Measurements from ENCODE around the gene FCHSD1.

The FCHSD1 gene

DNA sequence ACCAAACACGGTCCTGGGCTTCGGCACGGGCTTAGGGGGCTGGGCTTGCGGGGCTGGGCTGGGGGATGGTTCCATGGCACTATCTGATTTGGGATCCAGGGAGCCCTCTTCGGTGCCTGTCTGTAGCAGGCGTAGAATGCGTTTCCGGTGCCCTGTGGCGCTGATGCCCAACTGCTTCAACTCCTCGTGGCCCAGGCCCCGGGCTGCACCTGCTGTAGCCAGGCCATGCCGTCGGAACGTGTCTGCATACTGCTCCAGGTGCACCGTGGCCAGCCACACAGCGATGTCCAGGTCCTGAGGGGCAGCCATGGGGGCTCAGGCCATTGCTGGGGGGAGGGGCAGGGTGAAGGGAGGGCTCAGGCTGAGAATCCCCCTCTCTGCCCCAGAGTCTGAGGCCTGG lies 29.0 kb upstream of the FCHSD1 start:
- peaks cover 13% of the 10 kb centered on the region for H3K4me1 Mint-ChIP-seq

GRCh38 chr5:141677415-141677814 lies 26.2 kb upstream of the FCHSD1 start:
- H3K9me3 Mint-ChIP-seq: no peaks in the 10 kb centered on the region
- TF ChIP-seq CTCF (IDR thresholded peaks at IDR 0.05; ENCODE audit: unreplicated experiment in 3 of 3): peak in 2 of 3 experiments; percentile 25 to 27
- no peak overlapping the region for H3K4me3 Mint-ChIP-seq
- H3K27ac Mint-ChIP-seq: no peak overlapping the region
- H3K36me3 Mint-ChIP-seq (ENCODE audit: low read depth): peaks cover 13% of the 10 kb centered on the region
- H3K4me1 Mint-ChIP-seq: peaks cover 6% of the 10 kb centered on the region
- H3K27me3 Mint-ChIP-seq (ENCODE audit: low read depth): peaks cover 11% of the 10 kb centered on the region

More for the DNA sequence above, 29.0 kb upstream of the FCHSD1 start:
- Mint-ChIP-seq H3K36me3 (ENCODE audit: low read depth) (peaks cover 13% of the 10 kb centered on the region), H3K9me3 (no peaks in the 10 kb centered on the region), H3K27ac (no peak overlapping the region), H3K27me3 (ENCODE audit: low read depth) (peaks cover 28% of the 10 kb centered on the region), H3K4me3 (peak overlapping the region in 2 of 3 experiments; percentile 74 to 77)
- no peak for TF ChIP-seq CTCF (IDR thresholded peaks at IDR 0.05; ENCODE audit: unreplicated experiment in 3 of 3)

GRCh38 chr5:141675672-141676071 lies 24.5 kb upstream of the FCHSD1 start:
- H3K4me3 Mint-ChIP-seq: no peak overlapping the region
- no peaks in the 10 kb centered on the region for H3K4me1 Mint-ChIP-seq
- H3K27ac Mint-ChIP-seq: no peak overlapping the region
- peaks cover 7% of the 10 kb centered on the region for H3K27me3 Mint-ChIP-seq (ENCODE audit: low read depth)
- H3K36me3 Mint-ChIP-seq (ENCODE audit: low read depth): peaks cover 13% of the 10 kb centered on the region
- TF ChIP-seq CTCF (IDR thresholded peaks at IDR 0.05; ENCODE audit: unreplicated experiment in 3 of 3): no peak
- no peaks in the 10 kb centered on the region for H3K9me3 Mint-ChIP-seq

DNA sequence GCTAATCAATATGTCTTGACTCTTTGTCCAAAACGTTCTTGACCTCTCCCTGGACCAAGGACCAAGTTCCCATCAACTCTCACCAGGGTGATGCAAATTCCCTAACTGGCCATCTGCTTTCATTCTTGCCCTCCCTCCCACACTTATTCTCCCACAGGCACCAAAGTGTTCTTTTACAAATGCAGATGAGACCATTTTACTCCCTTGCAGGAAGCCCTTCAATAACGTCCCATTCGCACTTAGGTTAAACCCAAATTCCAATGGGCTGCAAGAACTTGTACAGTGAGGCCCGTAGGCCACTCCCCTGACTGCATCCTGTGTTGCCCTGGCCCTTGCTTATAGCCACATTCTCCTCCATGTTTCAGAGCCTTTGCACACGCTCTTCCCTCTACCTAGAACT lies 23.5 kb upstream of the FCHSD1 start:
- Mint-ChIP-seq H3K27ac (no peak overlapping the region), H3K9me3 (no peaks in the 10 kb centered on the region), H3K4me3 (no peak overlapping the region), H3K4me1 (no peaks in the 10 kb centered on the region), H3K27me3 (ENCODE audit: low read depth) (peaks cover 4% of the 10 kb centered on the region), H3K36me3 (ENCODE audit: low read depth) (peaks cover 13% of the 10 kb centered on the region)
- no peak for TF ChIP-seq CTCF (IDR thresholded peaks at IDR 0.05; ENCODE audit: unreplicated experiment in 3 of 3)

DNA sequence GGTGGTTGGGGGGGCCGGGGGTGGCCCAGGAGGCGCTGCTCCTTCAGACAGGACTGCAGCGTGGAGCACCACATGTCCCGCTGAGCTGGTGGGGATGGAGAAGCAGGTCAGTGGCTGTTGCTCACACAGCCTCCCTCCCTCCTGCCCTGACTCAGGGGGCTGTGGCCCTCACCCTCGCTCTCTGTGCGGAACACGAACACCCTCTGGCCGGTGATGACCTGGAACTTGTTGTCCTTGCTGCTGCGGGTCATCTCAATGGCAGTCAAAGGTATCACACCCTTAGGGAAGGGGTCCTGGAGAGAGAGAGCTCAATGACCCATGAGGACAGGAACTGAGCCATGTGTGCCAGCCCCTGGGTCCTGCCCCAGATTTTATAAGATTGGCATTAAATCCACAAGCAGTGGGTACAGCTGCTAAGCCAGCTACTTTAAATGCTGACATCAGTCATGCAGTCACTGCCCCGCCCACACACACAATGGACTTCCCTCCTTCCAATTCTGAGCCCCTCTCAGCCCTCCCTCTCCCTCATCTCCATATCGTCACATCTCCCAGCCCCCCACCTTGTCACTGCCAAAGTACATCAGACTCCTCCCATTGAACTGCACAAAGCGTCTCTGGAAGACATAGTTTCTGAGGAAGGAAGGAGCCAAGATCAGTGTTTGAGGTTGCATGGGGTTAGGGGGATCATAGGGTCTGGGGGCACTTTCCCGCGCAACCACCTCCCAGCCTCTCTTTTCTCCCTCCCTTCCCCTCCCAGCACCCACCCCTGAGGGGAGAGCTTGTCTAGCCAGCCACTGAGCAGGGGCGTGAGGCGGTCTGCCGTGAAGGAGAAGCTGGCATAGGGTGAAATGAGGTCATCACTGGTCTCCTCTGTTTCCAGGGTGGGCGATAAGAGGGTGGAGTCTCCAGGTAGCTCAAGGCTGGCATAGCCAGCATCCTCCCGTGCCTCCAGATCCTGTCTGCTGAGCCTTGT lies 21.9 kb upstream of the FCHSD1 start:
- H3K9me3 Mint-ChIP-seq: no peaks in the 10 kb centered on the region
- H3K36me3 Mint-ChIP-seq (ENCODE audit: low read depth): peaks cover 10% of the 10 kb centered on the region
- H3K4me3 Mint-ChIP-seq: no peak overlapping the region
- H3K4me1 Mint-ChIP-seq: no peaks in the 10 kb centered on the region
- no peak for TF ChIP-seq CTCF (IDR thresholded peaks at IDR 0.05; ENCODE audit: unreplicated experiment in 3 of 3)
- peak overlapping the region in 2 of 3 experiments; percentile 6 to 64 for H3K27ac Mint-ChIP-seq
- peaks cover 7% of the 10 kb centered on the region for H3K27me3 Mint-ChIP-seq (ENCODE audit: low read depth)
